SKM-1 treated with dmso at 0.1 percent for 144 hours (cell line): ENCODE measurements around the gene MTCH1.
"Not testable (repeated sequence)": the region's sequence is repeated elsewhere in the genome, so short reads cannot be mapped to it uniquely, and the experiment has no call there.

Experiments used
- DNase-seq: peaks from one replicate; lab custom pipeline; 2025; ENCODE audit not compliant: unreplicated experiment; lab: John Stamatoyannopoulos, UW

The MTCH1 gene

DNA sequence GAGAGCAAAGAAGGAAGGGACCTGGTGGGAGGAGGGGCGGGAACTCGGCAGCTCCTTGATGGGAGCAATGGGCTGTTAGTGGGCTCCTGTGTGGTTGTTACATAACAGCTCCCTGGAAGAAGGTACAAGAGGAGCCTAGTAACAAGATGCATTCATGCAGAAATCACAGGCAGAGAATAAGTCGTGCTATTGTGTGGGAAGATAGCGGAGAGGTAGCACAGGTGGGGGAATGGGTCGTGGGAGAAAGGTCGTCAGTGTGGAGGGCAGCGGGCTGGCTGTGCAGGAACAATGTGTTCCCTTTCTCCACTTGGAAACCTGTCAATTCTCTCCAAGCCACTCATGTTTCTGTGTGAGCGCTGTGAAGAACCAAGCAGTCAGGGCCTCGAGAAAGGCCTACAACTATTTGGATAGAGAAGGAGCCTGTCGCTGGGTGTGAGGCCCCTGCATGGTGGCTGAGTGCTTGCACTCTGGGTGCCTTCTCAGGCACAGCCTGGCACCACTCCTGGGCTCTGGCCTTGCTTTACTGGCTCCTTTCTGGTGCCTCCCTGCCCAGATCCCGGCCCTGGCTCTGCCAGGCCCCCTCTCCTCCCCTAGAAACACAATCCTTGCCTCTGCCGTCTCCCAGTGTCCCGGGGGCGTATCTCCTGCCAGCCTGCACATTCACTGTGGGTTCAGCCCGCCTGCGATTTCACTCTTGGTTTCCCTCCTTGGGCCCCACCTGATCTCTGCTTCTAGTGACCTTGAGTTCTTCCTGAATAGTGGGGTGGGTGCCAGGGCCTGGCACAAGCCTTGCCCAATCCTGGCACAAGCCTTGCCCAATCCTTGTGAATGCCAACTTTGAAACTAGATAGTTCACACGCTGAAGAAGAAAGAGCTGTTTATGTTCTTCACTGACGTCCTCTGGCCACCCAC lies 12.1 kb upstream of the MTCH1 start:
- DNase-seq, result no peak

DNA sequence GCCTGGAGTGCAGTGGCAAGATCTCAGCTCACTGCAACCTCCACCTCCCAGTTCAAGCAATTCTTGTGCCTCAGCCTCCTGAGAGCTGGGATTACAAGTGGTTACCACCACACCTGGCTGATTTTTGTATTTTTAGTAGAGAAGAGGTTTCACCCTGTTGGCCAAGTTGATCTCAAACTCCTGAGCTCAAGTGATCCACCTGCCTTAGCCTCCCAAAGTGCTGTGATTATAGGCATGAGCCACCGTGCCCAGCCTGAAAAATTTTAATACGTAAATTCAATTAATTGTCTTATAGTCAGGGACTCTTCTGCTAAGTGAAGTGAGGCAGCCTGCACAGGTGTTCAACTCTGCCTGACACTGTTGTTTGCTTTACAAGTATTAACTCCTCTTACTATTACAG lies 4.4 kb upstream of the MTCH1 start:
- DNase-seq, result not testable (repeated sequence)

DNA sequence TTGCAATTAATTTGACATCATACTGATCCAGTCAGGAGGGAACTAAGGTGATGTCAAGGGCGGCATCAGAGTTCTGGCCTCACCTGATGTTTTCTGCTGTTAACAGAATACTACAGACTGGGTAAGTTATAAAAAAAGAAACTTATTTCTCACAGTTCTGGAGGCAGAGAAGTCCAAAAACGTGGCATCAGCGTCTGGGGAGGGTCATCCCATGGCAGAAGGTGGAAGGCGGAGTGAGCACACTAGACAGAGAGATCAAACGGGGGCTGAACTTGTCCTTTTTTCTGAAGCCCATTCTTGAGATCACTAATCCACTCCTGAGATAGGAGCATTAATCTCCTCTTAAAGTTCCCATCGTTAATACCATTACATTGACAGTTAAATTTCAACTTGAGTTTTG lies 3.3 kb upstream of the MTCH1 start:
- no peak for DNase-seq

DNA sequence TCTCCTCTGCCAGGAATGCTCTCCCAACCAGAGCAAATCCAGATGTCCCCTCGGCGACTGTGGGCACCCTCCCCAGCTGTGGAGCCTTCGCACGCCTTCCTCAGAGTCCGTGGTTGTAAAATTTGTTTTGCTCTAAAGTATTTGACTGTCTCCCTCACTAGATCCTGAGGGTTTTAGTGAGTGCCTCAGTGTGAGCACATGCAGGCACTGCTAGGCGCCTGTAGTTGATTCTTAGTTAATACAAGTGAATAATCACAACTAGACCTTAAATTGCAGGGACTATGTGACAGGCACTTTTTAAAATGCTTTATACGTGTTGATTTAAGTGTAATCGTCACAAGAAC lies 680 bp upstream of the MTCH1 start:
- no peak for DNase-seq

DNA sequence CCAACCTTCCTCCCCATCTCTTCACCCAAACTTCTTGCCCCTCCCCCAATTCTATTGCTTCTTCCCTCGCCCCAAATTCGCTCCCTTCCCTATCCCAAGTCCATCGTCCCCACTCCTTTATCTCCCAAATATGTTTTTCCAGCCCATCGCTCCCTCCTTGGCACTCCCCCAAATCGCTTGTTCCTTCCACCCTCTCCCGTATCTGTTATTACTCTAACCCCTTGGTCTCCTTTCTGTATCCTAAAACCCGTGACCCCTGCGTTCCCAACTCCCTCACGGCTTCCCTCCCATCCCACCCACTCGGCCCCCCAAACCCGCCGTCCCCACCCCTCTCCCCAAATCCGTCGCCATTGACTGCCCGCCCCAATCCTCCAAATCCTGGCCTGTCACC lies 584 bp downstream of the MTCH1 start:
- DNase-seq, result no peak

DNA sequence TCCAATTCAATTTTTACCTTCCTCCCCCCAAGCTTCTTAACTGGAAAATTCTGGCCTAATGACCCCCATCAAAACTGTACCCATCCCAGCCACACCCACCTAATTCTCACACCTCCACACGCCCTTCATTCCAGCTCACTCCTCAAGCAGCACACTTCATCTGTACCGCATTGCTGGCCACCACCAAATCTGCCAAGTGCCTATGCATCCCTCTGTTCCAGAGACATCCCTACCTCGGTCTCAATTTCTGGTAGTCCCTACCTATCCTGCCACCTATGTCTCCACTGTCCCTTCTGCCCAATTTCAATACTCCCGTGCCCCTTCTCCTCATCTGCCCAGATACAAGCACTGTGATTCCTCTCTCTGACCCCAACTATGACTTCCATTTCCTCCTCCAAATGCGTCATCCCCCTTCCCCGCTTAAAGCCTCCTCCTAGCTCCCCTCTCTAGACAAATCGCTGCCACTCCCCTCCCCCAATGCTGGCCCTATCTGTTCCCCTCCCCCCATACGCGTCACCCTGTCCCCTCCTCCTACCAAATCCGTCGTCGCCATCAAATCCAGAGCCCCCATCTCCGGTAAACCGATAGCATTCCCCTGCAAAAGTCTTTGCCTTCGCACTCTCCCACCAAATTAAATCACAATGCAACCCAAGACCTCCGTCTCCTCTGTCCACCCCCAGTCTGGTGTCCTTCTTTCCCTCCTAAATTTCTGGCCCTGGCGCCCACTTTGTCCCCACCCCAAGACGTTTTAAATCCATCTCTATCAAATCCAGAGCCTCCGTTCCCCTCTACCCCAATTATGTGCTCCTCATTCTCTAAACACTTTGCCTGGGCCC lies 1.2 kb downstream of the MTCH1 start:
- no peak for DNase-seq

DNA sequence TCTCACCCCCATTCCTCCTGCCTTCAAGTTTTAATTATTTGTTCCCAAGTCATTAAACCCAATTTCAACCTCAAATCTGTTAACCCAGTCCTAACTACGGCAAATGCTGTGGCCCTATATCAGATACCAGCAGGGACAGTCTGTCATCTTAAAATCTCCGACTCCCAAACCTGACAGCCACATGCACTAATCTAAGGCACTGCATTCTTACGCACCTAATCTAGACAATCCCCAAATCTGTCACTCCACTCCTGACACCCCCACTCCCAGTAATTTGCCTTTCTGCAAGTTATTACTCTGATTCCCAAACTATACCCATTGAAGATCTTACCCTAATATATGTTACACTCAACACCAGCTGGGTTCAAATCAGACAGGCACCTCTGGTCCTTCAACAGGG lies 2.5 kb downstream of the MTCH1 start:
- no peak for DNase-seq

DNA sequence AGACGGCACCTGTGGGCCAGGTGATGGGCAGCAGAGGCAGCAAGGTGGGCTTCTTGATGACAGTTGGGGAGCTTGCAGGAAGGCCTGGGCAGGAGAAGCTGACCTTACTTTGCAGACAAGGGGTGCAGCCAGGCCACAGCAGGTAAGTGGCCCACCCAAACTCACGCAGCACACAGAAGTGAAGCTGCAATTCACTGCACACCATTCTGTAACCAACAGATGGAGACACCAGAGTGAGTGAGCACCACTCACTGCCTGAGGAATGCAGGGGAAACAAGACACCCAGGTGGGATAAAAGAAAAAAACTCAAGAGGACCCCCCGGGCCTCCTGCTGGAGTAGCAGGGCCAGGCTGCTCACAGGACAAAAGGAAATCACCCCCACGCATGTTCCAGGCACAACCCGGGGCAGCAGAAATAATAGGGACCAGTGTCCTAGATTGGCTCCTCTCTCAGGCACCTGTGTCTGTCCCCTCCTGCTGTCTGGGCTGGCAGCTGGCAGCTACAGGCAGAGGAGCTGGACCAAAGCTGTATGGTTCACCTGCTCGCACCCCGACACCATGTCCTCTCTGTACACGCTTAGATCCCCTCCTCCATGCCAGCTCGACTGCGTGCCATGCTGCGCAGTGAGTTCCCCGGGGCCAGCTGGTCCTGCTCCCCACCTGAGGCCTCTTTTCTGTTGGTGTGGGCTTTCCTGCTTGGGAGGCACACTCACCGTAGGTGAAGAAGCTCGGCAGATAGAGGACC lies 4.9 kb downstream of the MTCH1 start:
- no peak for DNase-seq

DNA sequence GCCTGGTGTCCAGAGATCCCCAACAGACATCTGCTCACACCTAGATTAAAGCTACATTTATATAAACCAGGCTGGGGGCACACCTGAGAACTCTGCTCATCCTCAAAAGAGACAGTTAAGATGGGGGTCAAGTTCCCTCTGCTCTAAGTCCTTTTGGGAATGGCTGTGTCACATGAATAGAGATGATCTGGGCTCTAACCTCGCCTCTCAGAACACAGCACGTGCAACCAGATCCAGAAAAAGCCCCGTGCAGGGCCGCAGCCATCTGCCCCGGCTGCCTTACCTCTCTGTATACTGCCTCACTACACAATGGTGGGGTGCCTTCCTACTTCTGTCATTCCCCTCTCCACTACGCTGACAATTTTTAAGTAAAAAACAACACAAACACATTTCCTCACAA lies 5.9 kb downstream of the MTCH1 start:
- DNase-seq, result no peak

DNA sequence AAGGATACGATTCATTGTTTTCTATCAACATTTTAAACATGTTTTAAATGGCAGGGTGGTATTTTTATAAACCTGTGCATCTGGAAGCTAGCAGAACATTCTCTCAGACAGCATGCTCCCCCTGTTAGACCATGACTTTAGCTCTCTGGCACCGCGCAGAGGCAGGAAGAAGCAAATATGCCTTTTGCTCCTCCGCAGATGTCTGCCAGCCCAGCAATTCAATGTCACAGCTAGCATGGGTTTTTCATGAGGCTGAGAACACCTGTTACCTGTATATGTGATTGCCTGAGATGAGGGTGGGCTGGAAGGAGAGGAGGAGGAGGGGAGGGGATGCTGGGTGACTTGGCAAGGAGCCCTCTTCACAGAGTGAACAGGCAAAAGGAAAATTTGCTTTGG lies 6.7 kb downstream of the MTCH1 start:
- no peak for DNase-seq

DNA sequence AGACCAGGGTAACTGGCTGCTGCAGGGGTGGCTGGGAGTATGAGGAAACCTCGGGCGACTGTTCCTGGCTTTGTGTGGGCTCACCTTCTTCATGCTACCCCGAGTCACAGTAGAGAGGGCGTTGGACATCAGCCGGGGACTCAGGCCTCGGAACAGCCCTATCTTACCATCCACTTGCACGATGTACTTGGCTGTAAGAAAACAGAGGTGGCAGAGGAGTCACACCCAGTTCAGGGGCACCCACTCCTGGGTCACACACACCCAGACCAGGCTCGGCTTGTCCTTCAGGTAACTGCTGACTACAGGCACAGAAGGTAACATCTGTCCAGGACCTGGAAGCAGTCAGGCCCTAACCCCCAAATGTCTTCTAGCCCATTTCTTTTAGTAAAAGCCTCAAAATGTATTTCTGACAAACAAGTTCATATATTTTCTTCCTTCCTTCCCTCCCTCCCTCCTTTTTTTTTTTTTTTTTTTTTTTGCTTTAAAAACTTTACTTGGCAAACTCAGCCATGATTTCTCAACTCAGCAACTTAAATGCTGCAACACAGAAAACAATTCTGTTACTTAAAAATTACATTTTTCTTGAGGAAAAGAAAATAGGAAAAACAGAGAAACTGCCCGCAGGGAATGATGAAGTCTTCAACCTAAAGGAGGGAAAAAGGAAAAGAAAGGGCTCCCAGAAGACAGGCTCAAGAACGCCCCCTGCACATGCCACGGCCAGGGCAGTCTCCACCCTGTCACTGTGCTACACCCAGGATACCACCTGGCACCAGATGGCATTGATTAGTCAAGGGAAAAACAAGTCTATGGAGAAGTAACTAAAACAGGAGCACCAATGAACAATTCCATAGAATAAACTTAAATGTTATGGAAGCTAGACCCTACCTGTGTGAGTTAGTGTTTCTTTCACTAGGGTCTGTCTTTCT lies 7.3 kb downstream of the MTCH1 start:
- DNase-seq, result no peak

DNA sequence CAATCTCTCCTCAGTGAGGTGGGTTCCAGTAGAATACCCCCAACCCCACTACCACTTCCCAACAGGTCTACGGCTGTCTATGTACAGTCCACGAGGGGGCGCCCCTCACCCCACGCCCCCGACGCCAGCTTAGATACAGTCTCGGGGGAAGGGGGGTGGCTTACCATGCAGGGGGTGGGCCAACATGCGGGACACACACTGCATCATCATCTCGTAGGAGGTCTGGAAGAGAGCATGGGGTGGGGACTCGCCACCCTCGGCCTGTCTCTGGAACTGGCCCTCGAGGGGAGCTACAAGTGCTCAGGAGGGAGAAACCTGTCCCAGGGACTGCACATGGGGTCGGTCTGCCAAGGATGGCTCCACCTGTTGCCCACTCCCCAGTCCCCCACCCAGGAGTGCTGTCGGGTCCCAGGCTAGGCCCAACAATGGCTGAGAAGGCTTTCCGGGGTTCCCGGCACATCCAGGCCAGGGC lies 8.5 kb downstream of the MTCH1 start:
- no peak for DNase-seq

DNA sequence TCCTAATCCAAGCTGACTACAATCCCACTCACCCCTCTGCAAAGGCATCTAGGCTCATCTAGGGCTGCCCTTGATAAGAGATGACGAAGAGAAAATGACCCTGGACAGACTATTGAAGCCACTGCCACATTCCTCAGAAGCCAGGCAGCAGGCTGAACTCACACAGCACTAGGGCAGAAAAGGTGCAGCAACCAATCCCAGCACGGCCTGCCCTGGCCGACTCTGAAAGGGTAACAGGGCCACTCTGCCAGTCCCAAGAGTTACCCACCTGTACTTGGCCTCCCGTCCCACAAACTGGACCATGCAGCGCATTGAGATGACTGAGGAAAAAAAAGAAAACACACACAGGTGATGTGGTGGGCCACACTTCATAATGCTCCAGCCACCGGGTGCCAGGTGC lies 9.1 kb downstream of the MTCH1 start:
- no peak for DNase-seq

DNA sequence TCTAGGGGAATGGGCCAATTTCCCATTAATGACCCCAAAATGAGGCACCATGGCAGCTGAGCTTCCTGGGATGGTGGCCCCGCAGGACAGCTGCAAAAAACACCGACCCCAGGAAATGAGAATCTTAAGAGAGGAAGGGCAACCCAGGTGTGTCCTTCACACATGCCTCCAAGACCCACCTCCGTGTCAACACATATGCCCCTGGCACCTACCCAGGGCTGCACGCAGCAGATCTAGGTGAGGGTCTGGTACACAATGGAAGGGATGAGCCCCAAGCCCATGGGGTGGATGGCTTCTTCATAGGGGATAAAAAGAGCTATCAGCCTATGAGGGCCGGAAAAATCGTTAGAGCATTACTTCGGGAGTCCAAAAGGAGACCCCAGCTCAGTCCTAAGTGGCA lies 9.5 kb downstream of the MTCH1 start:
- DNase-seq, result no peak

DNA sequence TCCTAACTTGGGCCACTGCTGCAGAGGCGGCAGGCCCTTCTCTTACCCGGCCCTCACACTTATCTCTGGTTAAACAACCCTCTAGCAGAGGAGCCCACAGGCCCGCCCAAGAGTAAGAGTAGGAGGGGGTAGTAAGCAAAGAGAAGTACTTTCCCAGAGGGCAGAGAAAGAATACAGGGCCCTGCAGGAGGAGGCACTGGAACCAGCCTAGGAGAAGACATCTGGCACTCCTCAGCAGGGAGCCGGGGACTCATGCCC lies 10.1 kb downstream of the MTCH1 start:
- no peak for DNase-seq

DNA sequence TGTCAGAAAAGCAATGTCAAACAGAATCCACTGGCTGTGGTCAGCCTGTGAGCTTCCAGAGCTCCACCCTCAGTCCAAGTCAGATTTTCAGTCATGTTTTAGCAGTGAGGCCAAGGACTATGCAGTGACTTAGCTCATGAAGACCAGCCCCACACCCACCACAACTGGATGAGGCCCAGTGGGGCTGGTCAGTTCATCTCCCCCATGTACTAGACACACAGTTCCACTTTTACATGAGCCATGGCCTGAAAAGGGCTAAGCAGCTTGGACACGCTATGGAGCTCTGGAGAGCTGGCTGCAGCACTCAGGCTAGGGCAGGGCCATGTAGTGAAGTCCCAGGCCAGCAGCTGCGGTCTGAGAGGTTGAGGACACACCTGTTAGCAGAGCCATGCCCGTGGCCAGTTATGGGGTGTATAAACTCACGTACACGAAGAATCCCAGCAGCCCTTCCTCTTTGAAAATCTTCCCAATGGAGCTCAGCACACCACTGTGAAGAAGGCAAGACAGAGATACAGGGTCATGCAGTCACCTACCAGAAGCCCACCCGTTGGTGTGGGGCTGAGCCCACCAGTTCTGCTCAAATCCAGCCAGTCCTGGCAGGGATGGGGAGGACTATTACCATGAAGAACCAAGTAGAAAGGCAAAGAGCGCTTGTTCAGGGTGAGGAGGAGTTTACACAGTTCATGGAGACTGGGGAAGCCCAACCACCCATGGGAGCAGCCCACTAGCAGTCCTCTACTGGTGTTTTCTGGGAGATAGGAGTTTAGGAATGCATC lies 10.6 kb downstream of the MTCH1 start:
- DNase-seq, result no peak

DNA sequence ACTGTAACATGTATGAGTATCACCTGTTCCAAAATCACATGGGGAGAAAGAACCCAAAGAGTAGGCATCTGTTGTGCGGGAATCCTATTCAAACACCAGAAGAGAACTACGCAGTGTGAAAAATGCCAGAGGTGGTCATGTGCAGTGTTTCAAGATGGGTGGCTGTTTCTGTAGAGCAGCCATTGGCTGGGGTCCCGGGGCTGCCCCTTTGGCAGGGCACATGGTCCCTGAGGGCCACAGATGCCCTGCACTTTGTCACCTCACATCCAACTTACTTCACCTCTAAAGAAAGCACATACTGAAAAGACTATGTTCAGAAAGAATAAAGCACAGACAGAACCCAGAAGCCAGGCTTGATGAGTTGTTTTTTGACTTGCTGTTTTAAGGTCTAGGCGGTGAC lies 12.3 kb downstream of the MTCH1 start:
- DNase-seq, result no peak

DNA sequence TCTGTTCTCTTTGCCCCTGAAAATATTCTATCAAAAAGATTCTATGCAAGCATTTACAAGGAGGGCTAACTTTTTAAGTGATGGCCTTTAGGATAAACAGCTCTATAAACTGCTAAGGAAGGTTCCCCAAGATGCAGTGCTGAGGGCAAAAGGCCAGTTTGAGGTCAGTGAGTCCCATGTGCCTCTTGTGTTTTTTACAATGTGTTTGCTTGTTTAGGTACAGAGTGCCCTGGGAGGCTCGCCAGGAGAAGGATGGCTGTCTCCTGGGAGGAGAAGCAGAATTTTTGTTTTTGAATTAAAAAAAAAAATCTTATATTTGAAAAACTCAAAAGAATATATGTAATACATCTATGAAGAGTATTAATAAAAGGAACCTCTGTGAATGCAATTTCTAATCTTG lies 12.8 kb downstream of the MTCH1 start:
- no peak for DNase-seq

DNA sequence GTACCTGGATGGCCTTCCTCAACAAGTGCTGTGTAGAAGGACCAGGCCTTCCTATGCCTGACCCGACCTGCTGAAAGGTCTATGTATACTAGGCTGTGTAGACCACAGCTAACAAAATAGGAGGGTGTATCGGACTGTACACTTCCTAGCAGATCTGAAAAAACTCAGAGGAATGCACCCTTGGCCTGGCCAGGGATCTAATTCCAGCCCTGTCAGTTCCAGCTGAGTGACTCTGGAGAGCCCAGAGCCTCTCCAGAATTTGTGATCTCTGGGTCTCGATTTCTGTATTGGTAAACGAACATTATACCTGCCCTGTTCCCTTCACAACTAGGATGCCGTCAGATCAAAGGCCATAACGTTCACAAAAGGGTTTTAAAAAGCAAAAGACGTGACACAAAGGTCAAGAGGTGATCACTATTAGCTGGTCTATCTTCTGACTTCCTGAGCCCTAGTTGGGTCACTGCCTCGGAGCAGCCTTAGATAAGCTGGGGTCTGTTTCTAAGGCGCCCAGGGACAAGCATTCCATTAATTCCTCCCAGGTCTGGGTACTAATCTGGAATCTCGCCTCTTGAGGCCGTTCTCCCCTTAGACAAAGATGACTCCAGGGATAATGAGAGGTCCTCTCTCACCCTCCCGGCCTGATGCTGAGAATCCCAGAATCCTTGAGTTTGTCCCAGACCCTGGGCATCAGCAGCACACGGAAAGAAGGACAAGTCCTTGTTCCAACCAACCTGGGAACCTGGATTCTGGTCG lies 13.9 kb downstream of the MTCH1 start:
- DNase-seq, result no peak
